HL-60 (cell line): Measurements from ENCODE around the gene ALPL.

ENCODE experiments used
- CTCF ChIP-seq: IDR thresholded peaks from one replicate; pipeline ENCODE4 v1.5.1; 2011; ENCODE audit warnings: low read length, control low read depth, inconsistent platforms; ENCODE audit not compliant: insufficient read depth
- GABPA ChIP-seq: IDR thresholded peaks from 2 replicates; pipeline ENCODE4 v1.6.1; 2012; ENCODE audit warnings: low read depth
- POLR2AphosphoS5 ChIP-seq: IDR thresholded peaks from 2 replicates; pipeline ENCODE4 v1.6.1; 2012; ENCODE audit warnings: low read depth
- REST ChIP-seq: IDR thresholded peaks from 2 replicates; pipeline ENCODE4 v1.6.1; 2012; ENCODE audit warnings: low read depth; ENCODE audit not compliant: insufficient replicate concordance
- SPI1 ChIP-seq: IDR thresholded peaks from 2 replicates; pipeline ENCODE4 v1.6.1; 2012; ENCODE audit warnings: low read depth, mild to moderate bottlenecking, borderline replicate concordance

GRCh38 chr1:21523297-21523813 is 14.1 kb downstream of the ALPL start:
- TF ChIP-seq CTCF, result no peak
- no peak for TF ChIP-seq POLR2AphosphoS5
- TF ChIP-seq SPI1, result no peak
- TF ChIP-seq REST, result no peak
- TF ChIP-seq GABPA, result no peak
